Gastrocnemius medialis (tissue), 4 donors: Measurements from ENCODE around the gene UMOD.

Experiments
- POLR2A ChIP-seq, 2 donors: fragments of 450-650 bp; IDR thresholded peaks; one replicate each; pipeline ENCODE4 v1.6.1; 2017; ENCODE audit warnings: antibody characterized with exemption in 2 of 2, mild to moderate bottlenecking in 2 of 2, moderate library complexity in 2 of 2
- TF ChIP-seq, protein P1 (sequence below), 5 experiments: fragments of 450-650 bp in 3 of 5; fragments of 200-600 bp in 2 of 5; sonication (generic) in 2 of 5; IDR thresholded peaks in 4 of 5; conservative IDR thresholded peaks in 1 of 5; 1 replicate in 4 of 5; 2 replicates in 1 of 5; pipeline ENCODE4 v1.5.1; 2016 to 2019; ENCODE audit warnings: antibody characterized with exemption in 5 of 5, mild to moderate bottlenecking in 3 of 5, moderate library complexity in 3 of 5

DNA sequence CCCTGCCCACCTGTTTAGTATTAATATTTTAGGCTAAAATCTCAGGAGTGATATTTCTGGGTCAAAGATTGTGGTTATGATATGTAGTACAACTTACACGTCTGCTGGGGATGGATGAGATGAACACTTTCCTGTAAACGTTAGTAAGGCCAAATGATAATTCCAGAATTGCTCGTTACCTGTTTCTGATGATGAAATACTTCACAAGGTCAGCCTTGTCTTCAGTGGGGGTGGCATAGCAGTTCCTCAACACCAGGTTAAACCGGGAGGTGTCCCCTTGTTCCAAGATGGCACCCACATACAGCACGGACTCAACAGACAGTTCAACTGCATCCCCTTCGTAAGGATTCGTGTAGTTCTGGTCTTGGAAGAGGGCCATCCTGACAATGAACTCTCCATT, 34.5 kb downstream of the UMOD start:
- TF ChIP-seq, protein P1, sequence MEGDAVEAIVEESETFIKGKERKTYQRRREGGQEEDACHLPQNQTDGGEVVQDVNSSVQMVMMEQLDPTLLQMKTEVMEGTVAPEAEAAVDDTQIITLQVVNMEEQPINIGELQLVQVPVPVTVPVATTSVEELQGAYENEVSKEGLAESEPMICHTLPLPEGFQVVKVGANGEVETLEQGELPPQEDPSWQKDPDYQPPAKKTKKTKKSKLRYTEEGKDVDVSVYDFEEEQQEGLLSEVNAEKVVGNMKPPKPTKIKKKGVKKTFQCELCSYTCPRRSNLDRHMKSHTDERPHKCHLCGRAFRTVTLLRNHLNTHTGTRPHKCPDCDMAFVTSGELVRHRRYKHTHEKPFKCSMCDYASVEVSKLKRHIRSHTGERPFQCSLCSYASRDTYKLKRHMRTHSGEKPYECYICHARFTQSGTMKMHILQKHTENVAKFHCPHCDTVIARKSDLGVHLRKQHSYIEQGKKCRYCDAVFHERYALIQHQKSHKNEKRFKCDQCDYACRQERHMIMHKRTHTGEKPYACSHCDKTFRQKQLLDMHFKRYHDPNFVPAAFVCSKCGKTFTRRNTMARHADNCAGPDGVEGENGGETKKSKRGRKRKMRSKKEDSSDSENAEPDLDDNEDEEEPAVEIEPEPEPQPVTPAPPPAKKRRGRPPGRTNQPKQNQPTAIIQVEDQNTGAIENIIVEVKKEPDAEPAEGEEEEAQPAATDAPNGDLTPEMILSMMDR (IDR thresholded peaks at IDR 0.05 in 4 of 5, conservative IDR thresholded peaks at IDR 0.05 in 1 of 5), result no peak
- TF ChIP-seq POLR2A (IDR thresholded peaks at IDR 0.05), result no peak
